Ishikawa (cell line): Measurements from ENCODE around the gene PARD3.

Experiments
- CEBPB ChIP-seq: IDR thresholded peaks from 2 replicates; pipeline ENCODE4 v1.6.1; 2012
- CREB1 ChIP-seq: IDR thresholded peaks from 2 replicates; pipeline ENCODE4 v1.6.1; 2012; ENCODE audit warnings: low read depth
- EP300 ChIP-seq: IDR thresholded peaks from 2 replicates; pipeline ENCODE4 v1.6.1; 2012; ENCODE audit warnings: borderline replicate concordance
- FOXM1 ChIP-seq: IDR thresholded peaks from 2 replicates; pipeline ENCODE4 v1.6.1; 2012; ENCODE audit warnings: low read depth, borderline replicate concordance
- NFIC ChIP-seq: IDR thresholded peaks from 2 replicates; pipeline ENCODE4 v1.6.1; 2012
- RAD21 ChIP-seq: IDR thresholded peaks from 2 replicates; pipeline ENCODE4 v1.6.1; 2012; ENCODE audit warnings: low read depth
- TAF1 ChIP-seq: IDR thresholded peaks from 2 replicates; pipeline ENCODE4 v1.6.1; 2012; ENCODE audit warnings: low read depth, mild to moderate bottlenecking
- TCF12 ChIP-seq: IDR thresholded peaks from 2 replicates; pipeline ENCODE4 v1.6.1; 2012; ENCODE audit warnings: low read depth
- TEAD4 ChIP-seq: IDR thresholded peaks from 2 replicates; pipeline ENCODE4 v1.6.1; 2012
- YY1 ChIP-seq: IDR thresholded peaks from 2 replicates; pipeline ENCODE4 v1.6.1; 2012; ENCODE audit warnings: low read depth
- ZBTB7A ChIP-seq: IDR thresholded peaks from 2 replicates; pipeline ENCODE4 v1.6.1; 2012; ENCODE audit warnings: low read depth
- TF ChIP-seq, protein P1 (sequence below): IDR thresholded peaks from 2 replicates; pipeline ENCODE4 v1.6.1; 2012
- TF ChIP-seq, protein P2 (sequence below): IDR thresholded peaks from 2 replicates; pipeline ENCODE4 v1.6.1; 2012; ENCODE audit warnings: low read depth, mild to moderate bottlenecking
- TF ChIP-seq, protein P3 (sequence below): IDR thresholded peaks from 2 replicates; pipeline ENCODE4 v1.6.1; 2012

GRCh38 chr10:34121781-34122622 is 693.1 kb downstream of the PARD3 start:
- TF ChIP-seq, protein P1, sequence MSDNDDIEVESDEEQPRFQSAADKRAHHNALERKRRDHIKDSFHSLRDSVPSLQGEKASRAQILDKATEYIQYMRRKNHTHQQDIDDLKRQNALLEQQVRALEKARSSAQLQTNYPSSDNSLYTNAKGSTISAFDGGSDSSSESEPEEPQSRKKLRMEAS = no peak
- TF ChIP-seq TEAD4 (no peak), EP300 (no peak), NFIC (no peak), YY1 (no peak), RAD21 (no peak), CEBPB (no peak), TAF1 (no peak), TCF12 (no peak), FOXM1 (no peak), CREB1 (no peak), ZBTB7A (no peak)
- TF ChIP-seq, protein P2, sequence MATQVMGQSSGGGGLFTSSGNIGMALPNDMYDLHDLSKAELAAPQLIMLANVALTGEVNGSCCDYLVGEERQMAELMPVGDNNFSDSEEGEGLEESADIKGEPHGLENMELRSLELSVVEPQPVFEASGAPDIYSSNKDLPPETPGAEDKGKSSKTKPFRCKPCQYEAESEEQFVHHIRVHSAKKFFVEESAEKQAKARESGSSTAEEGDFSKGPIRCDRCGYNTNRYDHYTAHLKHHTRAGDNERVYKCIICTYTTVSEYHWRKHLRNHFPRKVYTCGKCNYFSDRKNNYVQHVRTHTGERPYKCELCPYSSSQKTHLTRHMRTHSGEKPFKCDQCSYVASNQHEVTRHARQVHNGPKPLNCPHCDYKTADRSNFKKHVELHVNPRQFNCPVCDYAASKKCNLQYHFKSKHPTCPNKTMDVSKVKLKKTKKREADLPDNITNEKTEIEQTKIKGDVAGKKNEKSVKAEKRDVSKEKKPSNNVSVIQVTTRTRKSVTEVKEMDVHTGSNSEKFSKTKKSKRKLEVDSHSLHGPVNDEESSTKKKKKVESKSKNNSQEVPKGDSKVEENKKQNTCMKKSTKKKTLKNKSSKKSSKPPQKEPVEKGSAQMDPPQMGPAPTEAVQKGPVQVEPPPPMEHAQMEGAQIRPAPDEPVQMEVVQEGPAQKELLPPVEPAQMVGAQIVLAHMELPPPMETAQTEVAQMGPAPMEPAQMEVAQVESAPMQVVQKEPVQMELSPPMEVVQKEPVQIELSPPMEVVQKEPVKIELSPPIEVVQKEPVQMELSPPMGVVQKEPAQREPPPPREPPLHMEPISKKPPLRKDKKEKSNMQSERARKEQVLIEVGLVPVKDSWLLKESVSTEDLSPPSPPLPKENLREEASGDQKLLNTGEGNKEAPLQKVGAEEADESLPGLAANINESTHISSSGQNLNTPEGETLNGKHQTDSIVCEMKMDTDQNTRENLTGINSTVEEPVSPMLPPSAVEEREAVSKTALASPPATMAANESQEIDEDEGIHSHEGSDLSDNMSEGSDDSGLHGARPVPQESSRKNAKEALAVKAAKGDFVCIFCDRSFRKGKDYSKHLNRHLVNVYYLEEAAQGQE = no peak
- TF ChIP-seq, protein P3, sequence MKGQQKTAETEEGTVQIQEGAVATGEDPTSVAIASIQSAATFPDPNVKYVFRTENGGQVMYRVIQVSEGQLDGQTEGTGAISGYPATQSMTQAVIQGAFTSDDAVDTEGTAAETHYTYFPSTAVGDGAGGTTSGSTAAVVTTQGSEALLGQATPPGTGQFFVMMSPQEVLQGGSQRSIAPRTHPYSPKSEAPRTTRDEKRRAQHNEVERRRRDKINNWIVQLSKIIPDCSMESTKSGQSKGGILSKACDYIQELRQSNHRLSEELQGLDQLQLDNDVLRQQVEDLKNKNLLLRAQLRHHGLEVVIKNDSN = no peak
